Measurements from ENCODE around the gene DYNLT2.
"Not testable (repeated sequence)": the region's sequence is repeated elsewhere in the genome, so short reads cannot be mapped to it uniquely, and the experiment has no call there.

The DYNLT2 gene

DNA sequence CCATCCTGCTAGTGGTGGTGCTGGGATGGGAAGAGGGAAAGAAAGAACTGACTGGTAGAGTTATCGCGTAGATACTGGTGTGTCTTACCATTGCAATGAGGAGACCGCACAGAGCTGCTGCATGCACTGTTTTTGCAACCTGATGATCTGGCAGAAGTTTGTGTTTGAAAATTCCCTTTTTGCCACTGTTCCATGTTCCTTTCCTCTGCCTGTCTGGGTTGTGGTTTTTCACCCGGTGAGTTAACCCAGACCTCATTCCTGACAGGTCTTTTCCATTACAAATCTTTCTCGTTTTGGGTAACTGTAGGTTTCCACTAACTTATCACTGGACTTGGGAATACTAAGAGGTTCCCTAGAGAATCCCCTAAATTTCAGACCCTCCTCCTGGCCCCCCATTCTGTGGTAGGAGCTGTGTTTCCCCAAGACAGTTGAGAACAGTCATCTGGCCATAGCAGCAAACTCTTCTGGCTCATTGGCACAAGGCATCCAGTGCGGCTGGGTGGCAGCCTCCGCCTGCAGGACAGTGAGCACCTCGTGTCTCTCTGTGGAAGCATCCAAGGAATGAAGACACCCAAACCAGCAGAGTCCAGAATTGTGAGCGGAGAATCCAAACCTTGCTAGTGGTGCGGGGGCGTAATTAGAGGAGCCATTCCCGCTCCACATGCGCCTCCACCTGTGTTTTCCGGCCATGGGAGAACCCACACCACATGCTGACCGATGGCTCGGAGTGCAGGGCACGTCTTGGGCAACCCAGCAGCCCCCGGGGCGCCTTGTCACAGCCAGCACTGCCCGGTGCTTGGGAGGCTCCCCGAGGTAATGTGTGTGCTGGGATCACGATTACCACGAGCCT is 32.8 kb upstream of the DYNLT2 start:
- no peak for DNase-seq (ENCODE audit: low read depth)

DNA sequence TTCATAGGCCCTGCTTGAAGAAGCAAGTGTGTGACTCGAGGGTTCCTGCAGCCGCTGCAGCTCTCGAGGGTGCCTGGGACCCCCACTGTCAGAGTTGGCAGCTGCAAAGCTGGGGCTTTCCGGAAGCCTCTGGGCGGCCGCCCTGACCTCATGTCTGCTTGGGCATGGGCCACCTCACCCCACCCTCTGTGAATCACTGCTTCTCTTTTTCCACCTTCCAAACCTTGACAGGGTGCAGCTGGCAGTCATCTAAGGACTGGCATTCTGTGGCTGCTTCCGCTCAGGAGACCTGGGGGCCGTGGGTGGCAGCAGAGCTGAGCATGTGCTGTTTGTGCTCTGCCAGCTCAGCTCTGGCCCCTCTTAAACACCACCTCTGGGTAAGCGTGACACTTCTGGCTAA is 32.0 kb upstream of the DYNLT2 start:
- no peak for DNase-seq (ENCODE audit: low read depth)

DNA sequence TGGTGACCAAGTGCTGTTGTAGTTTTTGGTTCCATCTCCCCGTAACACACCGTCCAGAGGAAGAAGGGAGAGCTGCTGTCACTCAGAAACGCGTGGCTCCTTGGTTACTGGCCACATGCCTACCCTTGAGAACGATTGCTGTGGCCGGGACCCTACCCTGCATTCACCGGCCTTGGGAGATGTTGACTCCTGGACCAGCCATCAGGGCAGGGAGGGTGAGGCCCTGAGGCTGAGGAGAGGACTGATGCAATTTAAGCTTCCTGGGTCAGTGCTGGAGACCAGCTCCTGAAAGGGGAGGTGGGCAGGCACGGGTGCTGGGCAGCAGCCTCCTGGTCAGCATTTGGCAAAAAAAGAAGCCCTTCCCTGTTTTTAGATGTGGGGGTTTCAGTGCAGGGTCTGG is 31.6 kb upstream of the DYNLT2 start:
- no peak for DNase-seq (ENCODE audit: low read depth)

DNA sequence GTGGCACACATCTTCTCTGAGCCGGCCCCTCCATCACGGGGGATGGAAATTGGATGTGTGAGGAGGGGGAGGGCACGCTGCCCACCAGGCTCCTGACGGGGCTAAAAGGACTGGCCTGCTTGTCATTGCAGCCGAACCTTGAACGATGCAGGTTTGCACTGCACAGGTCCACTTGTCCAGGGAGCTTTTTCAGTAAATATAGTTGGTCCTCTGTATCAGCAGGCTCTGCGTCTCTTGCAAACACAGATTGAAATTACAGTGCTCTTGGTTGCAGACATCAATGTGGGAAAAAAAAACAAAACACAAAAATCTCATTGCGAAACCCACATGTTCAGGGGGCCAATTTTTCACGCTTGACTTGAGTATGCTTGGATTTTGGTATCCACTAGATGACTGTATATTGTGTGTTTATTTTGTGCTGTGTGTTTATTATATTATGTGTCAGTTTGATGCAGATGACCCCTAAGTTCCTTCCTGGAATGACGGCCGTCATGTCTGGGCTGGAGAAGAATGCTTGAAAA is 29.3 kb upstream of the DYNLT2 start:
- no peak for DNase-seq (ENCODE audit: low read depth)

DNA sequence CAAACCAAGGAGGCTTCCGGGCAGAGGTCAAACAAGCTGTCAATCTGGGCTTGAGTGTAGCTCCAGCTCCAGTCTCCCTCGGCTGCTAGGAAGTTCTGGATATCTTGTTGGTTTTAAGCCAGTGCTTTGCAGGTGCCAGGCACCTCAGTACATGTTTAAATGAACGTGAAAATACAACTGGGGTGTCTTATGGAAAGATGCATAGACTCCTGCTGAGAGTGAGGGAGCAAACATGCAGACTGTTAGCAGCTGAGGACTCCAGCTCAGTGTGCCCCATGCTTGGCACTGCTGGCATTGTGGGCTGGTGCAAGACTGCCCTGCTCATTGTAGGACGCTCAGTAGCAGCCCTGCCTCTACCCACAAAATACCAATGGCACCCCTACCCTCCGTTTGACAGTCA is 28.5 kb upstream of the DYNLT2 start:
- no peak for DNase-seq (ENCODE audit: low read depth)

DNA sequence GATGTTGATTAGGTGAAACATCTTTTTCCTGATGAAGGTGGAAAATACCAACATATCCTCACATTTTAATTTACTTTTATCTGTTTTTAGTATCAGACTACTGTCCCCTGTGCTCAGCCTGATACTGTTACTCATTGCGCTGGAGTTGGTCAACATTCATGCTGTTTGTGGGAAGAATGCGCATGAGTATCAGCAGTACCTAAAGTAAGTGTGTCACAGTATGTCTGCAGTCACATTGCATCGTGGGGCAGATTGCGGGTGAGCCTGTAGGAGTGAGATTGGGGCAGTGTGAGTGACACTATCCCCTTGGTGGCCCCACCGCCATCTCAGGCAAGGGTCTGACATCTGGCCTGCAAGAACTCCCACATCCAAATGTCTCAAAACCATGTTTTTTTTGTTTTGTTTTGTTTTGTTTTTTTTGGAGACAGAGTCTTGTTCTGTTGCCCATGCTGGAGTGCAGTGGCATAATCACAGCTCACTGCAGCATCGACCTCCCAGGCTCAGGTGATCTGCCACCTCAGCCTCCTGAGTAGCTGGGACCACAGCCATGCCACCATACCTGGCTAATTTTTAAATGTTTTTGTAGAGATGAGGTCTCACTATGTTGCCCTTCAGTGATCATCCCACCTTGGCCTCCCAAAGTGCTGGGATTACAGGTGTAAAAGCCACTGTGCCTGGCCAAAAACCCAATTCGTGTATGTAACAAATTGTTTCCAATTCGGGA is 27.9 kb upstream of the DYNLT2 start:
- DNase-seq (ENCODE audit: low read depth), result no peak

DNA sequence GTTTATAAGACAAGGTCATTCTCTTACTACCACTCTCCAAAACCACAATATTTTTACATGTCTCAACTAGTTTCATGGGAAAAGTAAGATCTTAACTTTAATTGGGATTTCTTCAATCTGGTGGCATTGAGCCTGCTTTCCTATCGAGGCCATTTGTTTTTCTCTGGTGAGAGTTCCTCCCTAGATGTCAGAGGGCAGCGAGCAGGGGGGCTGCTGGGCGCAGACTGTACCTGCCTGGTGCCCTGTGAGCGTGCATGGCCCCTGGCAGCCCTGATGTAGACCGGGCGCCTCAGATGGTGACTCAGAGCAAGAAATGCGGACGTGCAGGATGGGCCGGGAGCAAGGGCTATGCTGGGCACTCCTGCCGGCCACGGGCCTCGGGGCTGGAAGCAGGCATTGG is 27.3 kb upstream of the DYNLT2 start:
- no peak for DNase-seq (ENCODE audit: low read depth)

DNA sequence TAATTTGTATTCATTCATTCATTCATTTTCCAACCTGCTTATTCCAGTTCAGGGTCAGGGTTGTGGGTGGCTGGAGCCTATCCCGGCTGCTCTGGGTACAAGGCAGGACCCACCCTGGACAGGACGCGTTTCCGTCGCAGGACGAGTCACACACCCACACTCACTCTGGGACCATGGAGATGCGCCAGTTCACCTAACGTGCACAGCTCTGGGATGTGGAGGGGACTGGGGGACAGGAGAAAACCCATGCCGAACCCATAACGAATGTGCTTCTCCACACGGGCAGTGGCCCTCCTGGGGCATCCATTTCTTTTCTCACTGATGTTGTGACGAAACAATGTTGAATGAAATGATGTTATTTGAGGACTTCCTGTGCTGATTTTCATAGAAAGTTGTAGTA is 26.5 kb upstream of the DYNLT2 start:
- DNase-seq (ENCODE audit: low read depth), result no peak

DNA sequence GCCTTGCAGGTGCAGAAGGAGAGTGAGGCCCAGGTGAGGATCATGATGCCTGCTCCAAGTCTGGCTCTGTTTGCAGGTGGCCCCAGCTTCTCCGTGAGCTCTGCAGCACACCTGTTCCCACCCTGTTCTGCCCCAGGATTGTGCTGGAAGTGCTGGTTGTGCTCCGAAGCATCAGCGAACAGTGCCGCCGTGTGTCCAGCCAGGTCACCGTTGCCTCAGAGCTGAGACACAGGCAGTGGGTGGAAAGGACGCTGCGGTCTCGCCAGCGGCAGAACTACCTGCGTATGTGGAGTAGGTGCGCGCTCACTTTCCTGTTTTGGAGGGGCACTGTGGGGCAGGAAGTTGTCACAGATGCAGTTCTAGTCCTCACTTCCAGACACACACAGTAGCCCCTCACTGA is 25.0 kb upstream of the DYNLT2 start:
- DNase-seq (ENCODE audit: low read depth), result no peak

DNA sequence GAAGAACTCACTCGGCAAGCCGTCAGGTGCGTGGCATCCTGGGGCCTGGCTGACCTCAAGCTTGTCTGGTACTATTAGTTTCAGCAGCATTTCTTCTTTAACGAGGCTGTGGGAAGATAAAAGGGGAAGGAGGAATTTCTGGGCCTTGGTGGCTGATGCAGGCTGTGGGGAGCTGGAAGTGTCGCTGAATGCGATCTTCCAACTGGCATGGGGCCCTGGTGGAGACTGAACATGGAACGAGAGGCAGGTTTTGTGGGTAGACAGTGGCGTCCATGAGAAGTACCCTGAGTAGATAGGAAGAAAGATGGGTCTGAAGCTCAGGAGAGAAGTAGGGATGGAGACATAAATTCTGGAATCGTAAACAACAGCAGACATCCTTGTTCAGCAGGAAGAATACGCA is 23.9 kb upstream of the DYNLT2 start:
- DNase-seq (ENCODE audit: low read depth), result no peak

DNA sequence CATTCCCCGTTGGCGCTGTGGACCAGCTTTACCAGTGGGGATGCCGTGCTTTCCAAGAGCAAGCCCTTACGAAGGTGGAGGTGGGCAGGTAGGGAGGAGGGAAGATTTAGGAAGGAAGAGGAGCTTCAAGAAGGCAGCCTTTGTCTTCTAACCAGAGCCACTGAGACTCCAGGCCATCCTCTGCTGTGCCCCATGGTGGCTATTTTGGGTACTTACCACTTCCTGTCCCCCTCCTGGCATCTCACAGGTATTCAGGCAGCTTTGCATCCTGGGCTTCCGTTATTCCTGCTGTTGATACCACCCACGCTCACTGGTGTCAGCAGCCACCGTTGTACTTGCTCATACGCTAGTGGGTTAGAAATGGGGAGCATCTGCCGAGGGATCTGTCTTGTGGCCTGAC is 23.0 kb upstream of the DYNLT2 start:
- DNase-seq (ENCODE audit: low read depth), result no peak

DNA sequence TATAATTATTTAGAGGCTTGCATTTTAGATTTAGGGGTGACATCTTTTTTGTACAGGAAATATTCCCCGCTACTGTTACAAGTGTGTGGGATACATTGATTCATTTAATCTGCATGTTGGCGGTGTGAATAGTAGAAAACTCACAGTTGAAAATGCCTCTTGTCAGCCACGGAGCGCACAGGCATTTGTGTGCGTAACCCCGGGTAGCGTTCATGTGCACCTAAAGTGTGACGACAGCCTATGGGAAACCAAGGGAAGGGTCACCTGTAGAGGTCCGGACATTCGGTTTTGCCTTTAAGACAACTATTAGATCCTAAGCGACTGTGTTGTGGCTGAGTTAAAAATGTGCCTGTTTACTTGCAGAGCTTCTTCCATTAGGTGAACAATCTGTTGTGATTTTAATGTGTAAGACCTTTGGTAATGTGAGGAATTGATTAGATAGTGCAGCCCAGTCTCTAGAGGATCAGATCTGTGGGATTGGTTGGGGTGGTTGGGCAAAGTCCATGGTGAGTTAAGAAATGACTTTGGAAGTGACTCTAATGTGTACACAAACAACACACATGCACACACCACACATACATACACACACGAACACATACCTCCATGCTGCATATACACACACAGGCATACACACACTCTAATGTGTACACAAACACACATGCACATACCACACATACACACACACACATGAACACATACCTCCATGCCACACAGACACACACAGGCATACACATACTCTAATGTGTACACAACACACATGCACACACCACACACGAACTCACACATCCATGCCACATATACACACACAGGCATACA is 15.8 kb upstream of the DYNLT2 start:
- DNase-seq (ENCODE audit: low read depth), result no peak

DNA sequence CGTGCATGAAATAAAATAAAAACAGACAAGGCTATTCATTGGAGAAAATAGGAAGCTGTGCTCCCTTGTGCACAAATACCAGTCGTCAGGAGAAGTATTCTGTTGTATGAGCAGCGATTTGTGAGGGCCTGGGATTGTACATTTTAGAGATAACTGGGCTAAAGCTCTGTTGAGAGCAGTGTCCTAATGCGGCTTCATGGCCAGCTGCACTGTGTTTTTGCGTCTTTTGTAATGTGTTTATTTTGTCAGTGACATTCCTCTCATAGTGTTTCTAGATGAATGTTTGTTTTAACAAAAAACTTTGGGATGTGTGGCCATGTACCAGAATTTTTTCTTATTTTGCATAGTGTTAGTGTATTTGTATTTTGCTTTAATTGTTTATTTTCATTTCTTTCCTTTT is 14.9 kb upstream of the DYNLT2 start:
- DNase-seq (ENCODE audit: low read depth), result no peak

DNA sequence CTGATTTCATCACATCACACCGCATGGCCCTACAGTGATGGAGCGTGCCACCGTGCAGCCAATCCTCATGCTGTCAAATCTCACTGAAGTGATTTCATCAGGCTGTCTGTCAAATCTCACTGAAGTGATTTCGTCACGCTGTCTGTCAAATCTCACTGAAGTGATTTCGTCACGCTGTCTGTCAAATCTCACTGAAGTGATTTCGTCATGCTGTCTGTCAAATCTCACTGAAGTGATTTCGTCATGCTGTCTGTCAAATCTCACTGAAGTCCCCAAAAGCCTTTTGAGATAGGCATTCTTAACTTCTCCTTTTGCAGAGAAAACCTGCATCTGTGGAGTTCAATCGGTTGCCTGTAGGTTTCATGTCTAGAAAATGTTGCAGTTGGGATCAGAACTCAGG is 14.4 kb upstream of the DYNLT2 start:
- DNase-seq (ENCODE audit: low read depth), result not testable (repeated sequence)

DNA sequence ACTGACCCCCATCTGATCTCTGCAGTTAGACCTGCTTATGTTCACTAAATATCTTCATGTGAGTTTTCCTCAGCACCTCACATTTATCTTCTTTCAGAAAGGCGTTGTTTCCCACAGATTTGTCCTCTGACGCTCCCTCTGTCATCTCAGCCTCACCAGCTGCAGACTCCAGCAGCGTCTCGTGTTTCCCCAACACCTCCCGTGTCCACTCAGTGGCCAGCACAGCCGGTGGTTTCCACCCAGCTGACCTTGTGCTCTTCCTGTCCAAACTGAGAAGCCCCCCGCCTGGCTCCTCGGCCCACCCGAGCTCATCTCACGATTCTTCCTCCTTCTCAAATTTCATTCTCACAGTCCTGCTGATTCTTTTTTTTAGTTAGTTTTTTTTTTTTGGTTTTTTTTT is 12.5 kb upstream of the DYNLT2 start:
- DNase-seq (ENCODE audit: low read depth), result no peak

DNA sequence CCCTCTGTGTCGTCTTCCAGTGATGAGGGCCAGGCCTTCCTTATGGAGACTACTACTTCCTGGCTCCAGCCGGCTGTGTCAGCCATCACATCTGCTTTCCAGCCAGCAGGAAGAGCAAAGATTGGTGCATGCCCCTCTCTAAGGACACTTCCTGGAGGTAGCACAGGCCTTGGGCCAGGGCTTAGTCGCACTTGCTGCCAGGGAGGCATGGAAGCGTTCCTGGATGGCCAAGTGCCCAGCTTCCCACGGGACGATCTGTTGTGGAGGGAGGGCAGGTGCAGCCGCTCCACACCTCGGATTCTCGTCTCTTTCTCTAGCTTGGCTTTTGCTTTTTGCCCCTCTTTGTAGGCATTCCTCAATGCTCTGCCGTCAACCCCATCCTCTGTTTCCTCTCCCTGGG is 11.9 kb upstream of the DYNLT2 start:
- no peak for DNase-seq (ENCODE audit: low read depth)

DNA sequence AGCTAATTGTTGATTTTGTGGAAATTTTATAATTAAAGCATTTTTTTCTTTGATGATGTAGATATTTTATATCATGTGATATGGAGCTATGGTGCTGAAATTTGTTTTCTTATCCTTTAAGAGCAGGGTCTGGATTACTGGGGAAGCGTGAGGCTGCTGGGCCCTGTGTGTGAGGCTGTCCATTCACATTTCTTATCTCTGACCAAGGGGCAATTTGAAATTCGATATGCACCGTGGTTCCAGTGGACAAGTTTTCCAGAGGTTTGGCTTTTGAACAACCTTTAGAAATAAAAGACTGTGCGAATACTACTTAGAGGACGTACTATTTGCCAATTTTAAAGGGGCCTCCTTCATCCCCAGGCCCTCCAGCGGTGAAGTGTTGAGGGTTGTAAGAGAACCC is 3.8 kb upstream of the DYNLT2 start:
- DNase-seq (ENCODE audit: low read depth), result no peak

DNA sequence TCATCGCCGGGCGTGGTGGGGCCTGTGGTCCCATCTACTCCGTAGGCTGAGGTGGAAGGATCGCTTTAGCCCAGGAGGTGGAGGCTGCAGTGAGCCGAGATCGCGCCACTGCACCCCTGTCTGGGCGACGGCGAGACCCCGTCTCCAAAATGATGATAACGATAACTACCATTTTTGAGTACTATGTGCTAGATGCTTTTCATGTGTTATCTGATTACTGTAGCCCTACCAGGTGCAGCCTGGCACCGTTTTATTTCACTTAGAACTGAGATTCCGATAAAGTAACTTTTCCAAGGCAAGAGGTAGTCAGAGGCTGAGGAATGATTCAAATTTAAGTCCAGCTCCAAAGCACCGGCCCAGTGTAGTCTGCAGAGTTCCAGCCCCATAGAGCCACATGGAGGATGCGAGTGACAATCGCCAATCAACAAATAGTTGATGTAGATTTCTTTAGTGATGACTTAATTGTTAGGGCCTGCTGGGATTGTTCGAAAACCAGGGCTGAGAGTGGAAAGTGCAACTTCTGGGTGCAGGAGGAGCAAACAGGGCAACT is 777 bp upstream of the DYNLT2 start:
- no peak for DNase-seq (ENCODE audit: low read depth)

DNA sequence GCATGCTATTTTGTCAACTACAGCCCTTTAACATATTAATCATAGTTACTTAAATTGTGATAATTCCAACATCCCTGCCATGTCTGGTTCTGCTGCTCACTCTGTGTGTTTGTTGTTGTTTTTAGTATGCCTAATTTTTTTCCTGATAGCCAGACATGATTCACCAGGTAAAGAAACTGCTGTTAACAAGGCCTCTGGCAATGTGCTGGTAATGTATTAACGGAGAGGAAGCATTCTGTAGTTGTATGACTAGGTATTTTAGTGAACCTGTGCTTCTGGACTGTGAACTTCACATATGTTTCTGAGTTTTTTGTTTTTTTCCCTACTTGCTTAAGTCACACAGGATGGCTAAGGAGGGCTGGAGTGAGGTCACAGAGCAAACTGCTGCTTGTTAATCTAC is 4.8 kb downstream of the DYNLT2 start:
- DNase-seq (ENCODE audit: low read depth), result no peak

DNA sequence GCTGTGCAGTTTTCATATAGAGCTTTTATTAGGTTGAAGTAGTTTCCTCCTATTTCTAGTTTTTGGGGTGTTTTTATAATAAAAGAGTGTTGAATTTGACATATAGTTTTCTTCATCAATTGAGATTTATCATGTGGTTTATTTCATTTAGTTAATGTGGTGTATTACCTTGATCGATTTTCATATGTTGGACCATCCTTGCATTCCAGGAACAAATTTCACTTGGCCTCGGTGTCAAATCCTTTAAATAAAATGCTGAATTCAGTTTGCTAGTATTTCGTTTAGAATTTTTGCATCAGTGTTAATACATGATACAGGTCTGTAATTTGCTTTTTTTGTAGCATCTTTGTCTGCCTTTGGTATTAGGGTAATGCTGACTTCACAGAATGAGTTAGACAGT is 6.0 kb downstream of the DYNLT2 start:
- no peak for DNase-seq (ENCODE audit: low read depth)

DNA sequence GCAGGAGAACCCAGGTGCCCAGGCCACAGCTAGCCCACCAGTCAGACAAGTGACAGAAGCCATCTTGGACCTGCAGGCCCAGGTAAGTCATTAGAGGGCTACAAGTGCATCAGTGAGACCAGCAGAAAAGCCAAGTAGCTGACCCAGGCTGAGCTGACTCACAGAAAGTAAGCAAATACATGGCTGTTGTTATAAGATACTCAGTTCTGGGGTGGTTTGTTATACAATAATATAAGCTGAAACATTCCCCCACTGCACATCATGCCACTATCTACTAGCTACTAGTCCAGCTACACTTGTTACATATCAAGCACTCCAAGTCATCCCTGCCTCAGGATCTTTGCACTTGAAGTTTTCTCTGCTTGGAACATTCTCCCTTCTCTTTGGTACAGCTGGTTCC is 10.0 kb downstream of the DYNLT2 start:
- DNase-seq (ENCODE audit: low read depth), result no peak

DNA sequence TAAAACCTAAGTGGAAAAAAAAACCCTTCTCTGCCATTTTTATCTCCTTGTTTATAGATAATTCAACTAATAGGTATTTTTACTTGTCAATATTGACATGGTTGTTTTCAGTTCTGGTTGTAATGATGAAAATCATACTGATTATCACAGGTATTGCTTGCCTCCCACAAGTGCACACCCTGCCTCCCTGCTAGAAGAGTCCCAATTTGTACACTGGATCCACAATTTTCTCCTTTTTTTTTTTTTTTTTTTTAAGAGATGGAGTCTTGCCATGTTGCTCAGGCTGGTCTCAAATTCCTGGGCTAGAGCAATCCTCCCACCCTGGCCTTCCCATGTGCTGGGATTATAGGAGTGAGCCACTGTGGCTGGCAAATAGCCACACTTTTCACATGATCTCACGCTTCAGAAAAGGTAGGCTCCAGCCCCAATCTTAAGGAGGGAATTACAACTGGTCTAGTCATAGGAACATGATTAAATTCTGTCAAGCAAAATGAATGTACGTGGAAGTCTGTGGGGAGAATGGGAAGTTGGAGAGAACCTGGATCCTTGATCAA is 12.3 kb downstream of the DYNLT2 start:
- no peak for DNase-seq (ENCODE audit: low read depth)

Measured in stimulated activated CD8-positive, alpha-beta memory T cell treated with anti-CD3 and anti-CD28 coated beads, Interleukin-15, amount 100 ng/mL, for 1 hour (primary cell).